Fibroblast of the aortic adventitia (primary cell): ENCODE results near the gene RITA1. TPM values are rescaled to one million over a fixed set of nuclear protein-coding genes. Genes with fewer than 3 reads are reported as not detected.

Source experiments
- DNase-seq: peaks from one replicate; pipeline ENCODE4 v3.0.0-alpha.2; 2010; ENCODE audit warnings: low read depth
- H3K4me3 ChIP-seq: 2 replicates; pipeline ENCODE4 v1.5.1; 2011; ENCODE audit warnings: low read depth, mild to moderate bottlenecking, control low read depth, low read length, moderate library complexity
- small RNA-seq: library from RNA; depleted of rRNA; stranded (forward); fragments of <200 nt; gene quantifications from one replicate; pipeline ENCODE3, GENCODE V24; 2012
- total RNA-seq: library from RNA; depleted of rRNA; stranded (reverse); fragments of >200 nt; gene quantifications from 2 replicates; pipeline ENCODE4 v1.2.3, GENCODE V29; 2012; ENCODE audit warnings: low replicate concordance
- TF ChIP-seq, protein P1 (sequence below): IDR thresholded peaks from 2 replicates; pipeline ENCODE4 v1.5.1; 2011; ENCODE audit warnings: mild to moderate bottlenecking, low read length, control low read depth, inconsistent platforms; ENCODE audit not compliant: insufficient read depth

RITA1 gene
- total RNA-seq, 1 donor, result 13.5 TPM

DNA sequence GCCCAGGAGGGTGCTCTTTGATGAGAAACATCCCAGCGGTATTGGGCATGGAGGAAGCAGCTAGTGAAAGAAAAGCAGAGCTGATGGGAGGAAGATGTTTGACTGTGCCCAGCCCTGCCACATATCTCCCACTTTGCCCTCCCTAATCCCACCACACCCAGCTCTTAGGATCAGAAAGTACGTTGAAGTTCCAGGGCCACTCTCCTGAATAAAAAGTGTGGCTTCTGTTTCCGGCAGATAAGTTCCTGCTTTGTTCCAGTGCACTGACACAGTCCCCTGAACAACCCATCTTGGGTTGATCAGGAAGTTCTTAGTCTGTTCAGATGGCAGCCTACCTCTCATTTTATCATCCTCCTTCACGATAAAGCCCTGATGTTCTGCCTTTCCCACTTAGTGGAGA lies 52.2 kb downstream of the RITA1 start:
- H3K4me3 ChIP-seq, result no peak overlapping the region
- DNase-seq, result no peak
- TF ChIP-seq, protein P1, sequence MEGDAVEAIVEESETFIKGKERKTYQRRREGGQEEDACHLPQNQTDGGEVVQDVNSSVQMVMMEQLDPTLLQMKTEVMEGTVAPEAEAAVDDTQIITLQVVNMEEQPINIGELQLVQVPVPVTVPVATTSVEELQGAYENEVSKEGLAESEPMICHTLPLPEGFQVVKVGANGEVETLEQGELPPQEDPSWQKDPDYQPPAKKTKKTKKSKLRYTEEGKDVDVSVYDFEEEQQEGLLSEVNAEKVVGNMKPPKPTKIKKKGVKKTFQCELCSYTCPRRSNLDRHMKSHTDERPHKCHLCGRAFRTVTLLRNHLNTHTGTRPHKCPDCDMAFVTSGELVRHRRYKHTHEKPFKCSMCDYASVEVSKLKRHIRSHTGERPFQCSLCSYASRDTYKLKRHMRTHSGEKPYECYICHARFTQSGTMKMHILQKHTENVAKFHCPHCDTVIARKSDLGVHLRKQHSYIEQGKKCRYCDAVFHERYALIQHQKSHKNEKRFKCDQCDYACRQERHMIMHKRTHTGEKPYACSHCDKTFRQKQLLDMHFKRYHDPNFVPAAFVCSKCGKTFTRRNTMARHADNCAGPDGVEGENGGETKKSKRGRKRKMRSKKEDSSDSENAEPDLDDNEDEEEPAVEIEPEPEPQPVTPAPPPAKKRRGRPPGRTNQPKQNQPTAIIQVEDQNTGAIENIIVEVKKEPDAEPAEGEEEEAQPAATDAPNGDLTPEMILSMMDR, result no peak

DNA sequence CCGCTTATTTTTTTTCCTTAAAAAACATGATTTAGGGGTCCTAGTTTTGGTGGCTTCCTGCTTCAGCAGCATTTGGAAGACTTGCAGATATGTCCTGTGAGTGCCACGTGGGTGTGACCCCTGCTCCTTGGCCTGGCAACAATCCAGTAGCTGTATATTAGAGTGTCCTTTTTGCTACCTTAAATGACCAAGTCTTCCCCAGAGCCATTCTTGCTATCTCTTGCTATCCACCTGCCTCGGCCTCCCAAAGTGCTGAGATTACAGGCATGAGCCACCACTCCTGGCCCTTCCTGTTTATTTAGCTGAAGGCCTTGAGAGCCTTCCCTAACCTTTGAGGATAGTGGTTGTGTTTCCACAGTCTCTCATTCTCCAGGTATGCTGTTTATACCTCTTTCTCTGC lies 52.8 kb downstream of the RITA1 start:
- no peak overlapping the region for H3K4me3 ChIP-seq

DNA sequence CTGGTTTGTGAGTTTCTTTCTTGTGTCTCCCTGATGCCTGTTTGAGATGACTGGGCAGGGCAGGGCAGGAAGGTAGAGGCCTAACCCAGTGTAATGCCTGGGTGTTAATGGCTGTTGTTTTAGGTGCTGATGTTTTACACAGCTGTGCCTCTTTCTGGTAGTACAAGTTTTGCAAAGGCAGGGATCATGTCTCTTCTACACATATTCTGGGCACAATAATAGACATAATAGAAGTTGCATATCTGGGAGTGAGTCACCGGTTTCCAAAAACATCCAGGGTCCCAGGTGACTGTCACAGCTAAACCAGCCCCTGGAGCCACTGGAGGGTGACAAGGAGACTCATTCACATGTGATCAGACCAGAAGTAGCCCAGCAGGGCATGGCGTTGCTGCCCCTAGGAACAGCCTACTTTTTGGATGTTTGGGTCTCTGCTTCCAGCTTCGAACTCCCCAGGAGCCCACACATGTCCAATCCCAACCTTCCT lies 53.8 kb downstream of the RITA1 start:
- no peak overlapping the region for H3K4me3 ChIP-seq
- TF ChIP-seq, protein P1, result no peak
- DNase-seq, result no peak

More for the DNA sequence above, 52.8 kb downstream of the RITA1 start:
- DNase-seq, result no peak
- TF ChIP-seq, protein P1, result no peak

DNA sequence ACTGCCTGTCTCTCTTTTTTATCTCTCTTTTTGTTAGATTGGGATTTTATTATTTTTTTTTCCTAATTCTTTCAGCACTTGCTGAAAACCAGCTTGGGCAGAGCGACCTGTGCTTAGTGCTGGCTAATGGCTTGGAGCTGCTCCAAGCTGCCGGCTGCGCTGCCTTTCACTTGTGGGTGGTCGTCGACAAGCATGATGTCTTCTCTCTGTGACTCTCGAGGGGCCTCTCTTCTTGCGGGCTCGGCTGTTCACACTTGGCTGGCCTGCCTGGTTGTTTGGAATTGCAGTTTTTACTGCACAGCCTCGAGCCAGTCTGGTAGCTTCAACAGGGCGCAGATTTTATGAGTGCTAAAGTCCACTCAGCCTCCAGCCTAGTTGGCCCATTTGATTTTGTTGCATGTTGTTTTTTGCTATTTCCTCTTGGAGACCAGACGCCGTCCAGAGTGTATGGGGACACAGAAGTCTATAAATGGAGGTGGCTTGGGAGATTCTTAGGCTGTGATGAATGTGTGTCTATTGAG lies 54.4 kb downstream of the RITA1 start:
- H3K4me3 ChIP-seq, result no peak overlapping the region
- no peak for DNase-seq
- TF ChIP-seq, protein P1, result no peak

DNA sequence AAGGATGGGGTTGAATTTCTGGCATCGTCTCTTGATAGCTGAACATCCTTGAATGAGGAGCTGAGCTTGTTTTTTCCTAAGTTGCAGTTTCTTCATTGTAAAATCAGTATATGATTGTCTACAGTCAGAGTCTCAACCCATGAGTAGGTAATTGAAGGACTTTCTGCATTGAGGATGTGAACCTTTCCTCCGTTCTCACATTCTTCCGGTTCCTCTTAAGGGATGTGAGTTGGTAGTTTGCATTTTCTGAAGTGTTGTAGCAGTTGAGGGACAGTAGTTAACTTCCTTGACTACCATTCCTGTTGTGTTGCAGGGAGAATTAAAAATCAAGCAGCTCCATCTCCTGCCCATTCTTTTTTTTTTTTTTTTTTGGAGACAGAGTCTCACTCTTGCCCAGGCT lies 54.9 kb downstream of the RITA1 start:
- TF ChIP-seq, protein P1, result no peak
- DNase-seq, result no peak
- no peak overlapping the region for H3K4me3 ChIP-seq

DNA sequence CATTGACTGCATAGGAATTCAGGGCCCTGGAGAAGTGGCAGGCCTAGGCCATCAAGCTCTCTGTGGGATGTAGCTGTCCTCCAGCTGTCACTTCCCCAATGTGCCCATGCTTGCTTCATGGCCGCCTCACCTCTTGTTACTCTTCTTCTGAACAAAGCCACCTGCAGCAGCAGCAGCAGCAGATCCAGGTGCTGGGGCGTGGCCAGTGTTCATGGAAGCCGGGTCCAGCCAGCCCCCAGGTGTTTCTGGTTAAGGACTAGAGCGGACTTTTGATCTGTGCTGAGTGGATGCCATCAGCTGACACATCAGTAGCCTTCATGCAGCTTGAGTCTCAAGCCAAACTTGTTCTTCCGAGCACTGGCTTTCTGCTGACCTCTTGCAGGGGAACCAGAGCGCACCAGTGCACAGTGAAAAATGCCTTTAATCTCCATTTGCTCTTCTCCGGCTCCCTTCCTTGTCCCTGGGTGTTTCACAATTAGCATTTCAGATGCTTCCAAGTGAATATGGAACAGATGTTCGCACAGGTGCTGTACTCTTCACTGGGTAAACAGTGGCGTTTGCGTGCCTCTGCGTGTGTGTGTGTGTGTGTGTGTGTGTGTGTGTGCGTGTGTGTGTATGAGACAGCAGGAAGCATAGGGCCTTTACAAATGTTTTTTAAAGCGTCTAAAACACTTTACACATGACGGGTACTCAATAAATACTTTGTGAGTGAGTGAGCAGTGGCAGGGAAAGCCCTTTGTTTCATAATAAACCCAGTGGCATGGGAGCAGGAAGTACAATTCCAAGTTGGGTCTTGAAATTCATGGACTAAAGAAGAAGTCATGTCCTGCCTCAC lies 55.9 kb downstream of the RITA1 start:
- no peak overlapping the region for H3K4me3 ChIP-seq
- TF ChIP-seq, protein P1, result no peak
- peak; percentile 47 for DNase-seq

Small RNA genes lying within 50 kb of the gene (small RNA-seq; reads per million reads assigned to genes)
- gene MIR7106, result not detected
- not detected for gene RF00019

Other genes starting within 250 kb of the RITA1 start
- gene OAS3, start 247.2 kb upstream of the RITA1 start, total RNA-seq, result 3.9 and 5.3 TPM in 2 replicates
- gene OAS2, start 207.2 kb upstream of the RITA1 start, total RNA-seq, result 2.0 and 3.7 TPM in 2 replicates
- gene DTX1, start 129.0 kb upstream of the RITA1 start, total RNA-seq, result 0.16 TPM in 1 of 2 replicates, not detected in the other
- not detected in 2 replicates for gene RASAL1, start 50.0 kb upstream of the RITA1 start, total RNA-seq
- not detected in 2 replicates for gene CFAP73, start 36.0 kb upstream of the RITA1 start, total RNA-seq
- gene DDX54, start 243 bp upstream of the RITA1 start, total RNA-seq, result 31.2 and 107 TPM in 2 replicates
- 11.4 and 20.4 TPM in 2 replicates for gene TPCN1, start 35.7 kb downstream of the RITA1 start, total RNA-seq
- gene SLC8B1, start 149.4 kb downstream of the RITA1 start, total RNA-seq, result 11.5 and 30.7 TPM in 2 replicates
- gene PLBD2, start 172.9 kb downstream of the RITA1 start, total RNA-seq, result 35.1 and 50.9 TPM in 2 replicates
- not detected in 2 replicates for gene SDS, start 218.2 kb downstream of the RITA1 start, total RNA-seq
- 1.9 and 5.9 TPM in 2 replicates for gene SDSL, start 236.7 kb downstream of the RITA1 start, total RNA-seq